Ishikawa (cell line): ENCODE results near the gene TBC1D22B.

ENCODE experiments used
- CEBPB ChIP-seq: IDR thresholded peaks from 2 replicates; pipeline ENCODE4 v1.6.1; 2012
- CREB1 ChIP-seq: IDR thresholded peaks from 2 replicates; pipeline ENCODE4 v1.6.1; 2012; ENCODE audit warnings: low read depth
- EGR1 ChIP-seq: IDR thresholded peaks from 2 replicates; pipeline ENCODE4 v1.6.1; 2012
- EP300 ChIP-seq: IDR thresholded peaks from 2 replicates; pipeline ENCODE4 v1.6.1; 2012; ENCODE audit warnings: borderline replicate concordance
- FOXM1 ChIP-seq: IDR thresholded peaks from 2 replicates; pipeline ENCODE4 v1.6.1; 2012; ENCODE audit warnings: low read depth, borderline replicate concordance
- MAX ChIP-seq: IDR thresholded peaks from 2 replicates; pipeline ENCODE4 v1.6.1; 2012
- NFIC ChIP-seq: IDR thresholded peaks from 2 replicates; pipeline ENCODE4 v1.6.1; 2012
- RAD21 ChIP-seq: IDR thresholded peaks from 2 replicates; pipeline ENCODE4 v1.6.1; 2012; ENCODE audit warnings: low read depth
- REST ChIP-seq: IDR thresholded peaks from 2 replicates; pipeline ENCODE4 v1.6.1; 2012; ENCODE audit warnings: low read depth, mild to moderate bottlenecking
- TAF1 ChIP-seq: IDR thresholded peaks from 2 replicates; pipeline ENCODE4 v1.6.1; 2012; ENCODE audit warnings: low read depth, mild to moderate bottlenecking
- TCF12 ChIP-seq: IDR thresholded peaks from 2 replicates; pipeline ENCODE4 v1.6.1; 2012; ENCODE audit warnings: low read depth
- TEAD4 ChIP-seq: IDR thresholded peaks from 2 replicates; pipeline ENCODE4 v1.6.1; 2012
- USF1 ChIP-seq: IDR thresholded peaks from 2 replicates; pipeline ENCODE4 v1.6.1; 2012
- YY1 ChIP-seq: IDR thresholded peaks from 2 replicates; pipeline ENCODE4 v1.6.1; 2012; ENCODE audit warnings: low read depth
- ZBTB7A ChIP-seq: IDR thresholded peaks from 2 replicates; pipeline ENCODE4 v1.6.1; 2012; ENCODE audit warnings: low read depth

TBC1D22B gene

GRCh38 chr6:37262446-37263026 lies 5.0 kb downstream of the TBC1D22B start:
- no peak for TF ChIP-seq REST
- TF ChIP-seq TEAD4, result no peak
- TF ChIP-seq TCF12, result no peak

GRCh38 chr6:37265001-37265400 lies 7.4 kb downstream of the TBC1D22B start:
- TF ChIP-seq RAD21 (no peak), NFIC (no peak), CREB1 (no peak), MAX (no peak), TCF12 (no peak), ZBTB7A (no peak), TAF1 (no peak)

- no peak for TF ChIP-seq REST
- no peak for TF ChIP-seq YY1
- TF ChIP-seq MAX, result no peak
- TF ChIP-seq TCF12, result no peak
- TF ChIP-seq EGR1, result no peak
- no peak for TF ChIP-seq FOXM1
- TF ChIP-seq EP300, result no peak
- TF ChIP-seq ZBTB7A, result no peak
- no peak for TF ChIP-seq TAF1
- TF ChIP-seq NFIC, result no peak
- TF ChIP-seq USF1, result no peak
- no peak for TF ChIP-seq RAD21
- TF ChIP-seq TEAD4, result no peak
These were observed 8.3 kb downstream of the TBC1D22B start for GRCh38 chr6:37265860-37266259.

- no peak for TF ChIP-seq CEBPB
- no peak for TF ChIP-seq TCF12
- no peak for TF ChIP-seq ZBTB7A
- no peak for TF ChIP-seq RAD21
- no peak for TF ChIP-seq FOXM1
- no peak for TF ChIP-seq TAF1
- no peak for TF ChIP-seq USF1
- TF ChIP-seq TEAD4, result no peak
- TF ChIP-seq EGR1, result no peak
- TF ChIP-seq REST, result no peak
- no peak for TF ChIP-seq EP300
- no peak for TF ChIP-seq MAX
- TF ChIP-seq NFIC, result no peak
- no peak for TF ChIP-seq YY1
- TF ChIP-seq CREB1, result no peak
These were observed 11.5 kb downstream of the TBC1D22B start for GRCh38 chr6:37269105-37269504.
